Left lobe of liver (tissue), 2 donors: ENCODE results near the gene SORL1-AS1.

Experiments used
- ATAC-seq: fragments of 200-7000 bp; cut with Tn5 transposase; one replicate; pipeline ENCODE4 v1.9.1; 2020; ENCODE audit warnings: mild to moderate bottlenecking, moderate library complexity
- DNase-seq: peaks from one replicate; pipeline ENCODE4 v3.0.0-alpha.2; 2020; ENCODE audit warnings: low spot score
- donor health status: DM: no; HTN: no; CAD: no; lungs with moderate emphysema.
- donor health status: DM: no; HTN: yes; CAD: no.

Gene SORL1-AS1

DNA sequence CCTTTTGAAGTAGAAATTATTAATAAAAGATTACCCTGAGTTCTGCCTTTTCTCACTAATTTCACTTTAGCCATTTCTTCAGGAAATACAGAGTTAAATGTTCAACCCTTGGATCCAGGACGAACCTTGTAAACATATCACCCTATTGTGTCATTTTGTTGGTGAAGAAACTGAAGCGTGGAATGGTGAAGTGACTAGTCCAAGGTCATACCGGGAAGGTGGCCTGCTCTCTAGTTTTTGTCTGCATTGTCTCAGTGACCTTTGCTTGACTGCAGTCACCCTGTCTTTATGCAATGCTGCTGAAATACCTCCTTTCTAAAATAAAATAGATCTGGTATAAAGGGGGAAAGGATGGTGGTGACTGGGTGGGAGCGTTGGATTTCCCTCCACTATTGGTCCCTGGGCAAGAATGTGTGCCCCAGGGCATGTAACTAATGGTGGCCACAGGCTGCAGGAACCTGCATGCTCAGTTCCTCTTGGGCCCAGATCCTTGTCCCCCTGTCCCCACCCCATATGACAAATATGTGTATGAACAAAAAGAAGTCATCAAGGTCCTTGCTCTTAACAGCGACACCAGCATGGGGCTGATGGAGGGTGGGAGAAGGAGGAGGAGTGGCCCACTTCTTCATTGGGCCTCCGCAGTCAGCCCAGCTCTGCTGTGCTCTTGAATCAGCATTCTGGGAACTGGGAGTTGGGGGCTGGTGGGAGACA, 977 bp upstream of the SORL1-AS1 start:
- peak; percentile 36 for ATAC-seq
- peak; percentile 76 for DNase-seq

DNA sequence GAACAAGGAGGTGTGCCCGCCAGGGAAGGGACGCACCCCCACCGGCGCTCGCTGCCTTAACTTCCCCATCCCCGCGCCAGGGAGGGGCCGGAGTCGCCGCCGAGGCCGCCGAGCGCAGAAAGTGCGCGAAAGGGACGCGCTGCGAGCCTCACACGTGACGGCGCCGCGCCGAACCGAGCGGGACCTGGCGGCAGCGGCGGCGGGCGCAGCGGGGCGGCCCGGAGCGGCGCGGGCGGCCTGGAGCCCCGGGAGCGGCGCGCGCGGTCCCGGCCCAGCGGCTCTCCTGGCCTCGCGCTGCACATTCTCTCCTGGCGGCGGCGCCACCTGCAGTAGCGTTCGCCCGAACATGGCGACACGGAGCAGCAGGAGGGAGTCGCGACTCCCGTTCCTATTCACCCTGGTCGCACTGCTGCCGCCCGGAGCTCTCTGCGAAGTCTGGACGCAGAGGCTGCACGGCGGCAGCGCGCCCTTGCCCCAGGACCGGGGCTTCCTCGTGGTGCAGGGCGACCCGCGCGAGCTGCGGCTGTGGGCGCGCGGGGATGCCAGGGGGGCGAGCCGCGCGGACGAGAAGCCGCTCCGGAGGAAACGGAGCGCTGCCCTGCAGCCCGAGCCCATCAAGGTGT, 670 bp downstream of the SORL1-AS1 start, which contains the start of gene SORL1:
Gene SORL1, plus strand, starts transcription at position 329 of the 623 bp plus-strand sequence. Its CDS starts 18 bp downstream, at position 347.
- ATAC-seq (peak; percentile 73), DNase-seq (peak; percentile 86)

DNA sequence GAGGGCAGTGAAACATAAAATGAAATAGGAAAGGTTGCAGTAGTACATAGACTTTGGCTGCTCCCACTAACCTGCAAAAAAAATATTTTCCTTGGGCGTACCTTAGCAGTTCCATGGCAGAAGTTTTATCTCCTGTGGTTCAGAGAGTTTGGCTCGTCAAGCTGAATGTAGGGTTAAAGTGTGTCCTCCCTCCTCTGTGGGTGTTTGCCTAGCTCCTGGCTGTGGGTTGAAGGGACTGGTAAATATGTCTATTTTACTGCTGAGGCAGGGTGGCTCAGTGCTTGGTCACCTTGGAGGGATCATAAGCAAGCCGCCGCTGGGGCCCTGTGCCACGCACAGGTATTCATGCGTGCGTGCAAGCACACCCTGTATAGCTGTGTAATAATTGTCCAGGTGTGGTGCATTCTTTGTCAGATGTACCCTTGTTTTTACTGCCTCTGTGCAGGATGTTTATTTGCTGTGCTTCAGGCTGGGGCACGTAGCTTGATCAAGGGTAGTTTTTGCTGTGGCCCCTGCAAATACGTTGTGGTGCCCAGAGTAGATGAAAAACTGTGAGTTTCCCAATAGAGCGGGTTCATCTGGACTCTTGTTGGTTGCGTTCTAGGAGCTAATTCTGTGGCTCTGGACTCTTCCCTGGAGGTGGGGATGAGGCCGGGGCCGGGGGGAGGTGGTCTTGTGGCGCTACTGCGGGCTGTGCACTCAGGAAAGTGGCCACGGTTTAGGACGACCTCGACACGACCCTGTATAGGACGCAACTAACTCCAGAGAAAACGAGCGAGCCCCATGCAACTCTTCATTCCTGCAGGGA, 1.4 kb downstream of the SORL1-AS1 start:
- DNase-seq (peak; percentile 71), ATAC-seq (peak; percentile 57)

DNA sequence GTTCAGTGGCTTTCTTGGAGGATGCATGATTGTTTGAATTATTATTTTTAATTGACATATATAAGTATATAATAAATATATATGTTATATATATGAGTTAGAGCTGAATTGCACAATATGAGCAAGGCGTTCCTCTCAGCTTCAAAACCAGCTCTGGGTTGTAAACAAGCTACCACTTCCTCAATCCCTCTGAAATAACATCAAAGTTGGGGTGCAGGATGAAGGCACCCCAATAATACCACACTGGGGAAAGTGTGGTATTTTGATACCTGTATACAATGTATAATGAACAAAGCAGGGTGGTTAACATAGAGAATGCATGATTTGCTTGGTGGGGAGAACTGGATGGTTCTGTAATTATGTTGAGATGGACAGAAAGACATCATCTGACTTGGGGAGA, 2.4 kb downstream of the SORL1-AS1 start:
- no peak for DNase-seq
- no peak for ATAC-seq

DNA sequence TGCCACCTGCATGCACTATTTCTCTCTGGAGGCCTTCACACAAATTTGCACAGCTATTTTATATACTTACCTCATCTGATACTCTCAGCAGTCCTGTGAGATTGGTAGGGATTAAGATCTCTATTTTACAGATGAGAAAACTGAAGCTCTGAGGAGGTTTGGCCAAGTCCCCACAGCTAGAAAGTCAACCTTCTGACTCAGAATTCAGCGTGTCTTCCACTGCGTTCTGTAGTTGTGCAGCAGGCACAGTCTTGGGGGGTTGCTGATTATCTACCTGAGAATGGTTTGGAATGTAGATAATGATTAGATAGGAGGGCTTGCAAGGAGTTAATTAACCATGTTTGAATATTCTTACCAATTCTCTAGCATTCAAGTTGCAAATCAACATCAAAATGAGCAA, 3.1 kb downstream of the SORL1-AS1 start:
- DNase-seq (no peak), ATAC-seq (no peak)

DNA sequence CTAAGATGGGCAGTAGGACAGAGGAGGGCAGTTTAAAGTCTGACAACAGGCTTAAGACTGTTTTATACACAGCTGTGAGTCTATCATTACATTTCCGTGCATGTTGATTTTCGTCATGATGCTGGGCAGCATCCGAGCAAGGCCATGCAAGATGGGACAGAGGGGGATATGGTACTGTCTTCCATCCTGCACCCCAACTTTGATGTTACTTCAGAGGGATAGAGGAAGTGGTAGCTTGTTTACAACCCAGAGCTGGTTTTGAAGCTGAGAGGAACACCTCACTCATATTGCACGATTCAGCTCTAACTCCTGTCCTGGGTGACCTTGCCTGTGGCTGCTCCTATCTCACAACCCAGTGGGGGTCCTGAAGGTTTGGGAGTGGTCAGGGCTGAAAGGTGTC, 3.6 kb downstream of the SORL1-AS1 start:
- ATAC-seq (no peak), DNase-seq (no peak)

DNA sequence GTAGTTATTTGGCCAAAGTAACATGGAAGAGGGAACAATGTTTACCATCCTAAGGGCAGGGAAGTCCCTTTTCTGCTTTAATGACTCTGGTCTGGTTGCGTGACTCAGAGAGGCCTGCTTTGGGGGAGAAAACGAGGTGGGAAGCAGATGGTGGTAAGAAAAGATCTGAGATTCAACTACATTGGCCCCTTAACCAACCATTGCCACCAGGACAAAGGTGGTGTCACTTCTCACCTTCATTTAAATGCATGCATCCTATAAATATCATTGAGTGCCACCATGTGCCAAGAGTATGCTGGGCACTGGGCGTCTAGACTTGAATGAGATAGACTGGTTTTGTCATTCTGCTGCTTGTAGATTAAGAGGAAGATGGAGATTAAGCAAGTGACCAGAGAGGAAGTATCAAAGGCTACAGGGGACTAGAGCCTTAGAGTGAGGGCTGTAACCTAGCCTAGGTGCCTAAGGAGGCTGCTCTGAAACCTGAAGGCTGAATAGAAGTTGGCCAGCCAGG, 4.3 kb downstream of the SORL1-AS1 start:
- DNase-seq (no peak), ATAC-seq (no peak)

DNA sequence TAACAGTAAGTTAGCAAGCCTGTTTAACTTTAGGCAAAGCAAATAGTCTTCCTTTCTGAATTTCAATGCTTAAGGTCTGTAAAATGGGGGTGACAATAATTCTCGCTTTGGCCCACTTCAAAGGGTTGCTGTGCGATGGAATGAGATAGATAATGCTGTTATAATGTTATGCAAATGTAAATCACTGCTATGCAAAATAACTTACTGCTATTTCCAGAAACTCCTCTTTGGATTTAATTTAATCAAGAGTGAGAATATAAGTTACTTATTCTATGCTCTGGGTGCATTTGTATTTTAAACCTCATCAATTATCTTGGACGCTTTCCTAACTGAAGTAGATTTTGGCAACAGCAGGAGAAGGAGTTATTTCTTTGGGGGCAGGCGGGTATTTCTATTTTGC, 4.8 kb downstream of the SORL1-AS1 start:
- DNase-seq (no peak), ATAC-seq (no peak)

DNA sequence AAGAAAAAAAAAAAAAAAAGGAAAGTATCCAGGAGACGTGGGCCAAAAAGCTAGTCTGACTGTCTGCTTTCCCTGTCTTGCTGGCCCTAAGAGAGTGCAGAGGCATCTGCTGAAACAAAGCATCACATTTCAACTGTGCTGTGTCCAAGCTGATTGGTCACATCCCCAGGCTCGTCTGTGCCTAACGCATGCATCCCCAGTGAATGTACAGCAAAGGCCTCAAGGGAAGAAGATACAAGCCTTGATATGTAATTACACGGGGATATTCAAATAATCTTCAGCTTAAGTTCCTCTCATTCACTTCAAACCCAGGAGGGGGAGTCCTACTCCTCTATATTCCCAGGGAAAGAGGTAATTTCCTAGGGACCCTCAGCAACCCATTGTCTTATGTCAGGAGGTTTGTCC, 6.0 kb downstream of the SORL1-AS1 start:
- DNase-seq (no peak), ATAC-seq (no peak)

DNA sequence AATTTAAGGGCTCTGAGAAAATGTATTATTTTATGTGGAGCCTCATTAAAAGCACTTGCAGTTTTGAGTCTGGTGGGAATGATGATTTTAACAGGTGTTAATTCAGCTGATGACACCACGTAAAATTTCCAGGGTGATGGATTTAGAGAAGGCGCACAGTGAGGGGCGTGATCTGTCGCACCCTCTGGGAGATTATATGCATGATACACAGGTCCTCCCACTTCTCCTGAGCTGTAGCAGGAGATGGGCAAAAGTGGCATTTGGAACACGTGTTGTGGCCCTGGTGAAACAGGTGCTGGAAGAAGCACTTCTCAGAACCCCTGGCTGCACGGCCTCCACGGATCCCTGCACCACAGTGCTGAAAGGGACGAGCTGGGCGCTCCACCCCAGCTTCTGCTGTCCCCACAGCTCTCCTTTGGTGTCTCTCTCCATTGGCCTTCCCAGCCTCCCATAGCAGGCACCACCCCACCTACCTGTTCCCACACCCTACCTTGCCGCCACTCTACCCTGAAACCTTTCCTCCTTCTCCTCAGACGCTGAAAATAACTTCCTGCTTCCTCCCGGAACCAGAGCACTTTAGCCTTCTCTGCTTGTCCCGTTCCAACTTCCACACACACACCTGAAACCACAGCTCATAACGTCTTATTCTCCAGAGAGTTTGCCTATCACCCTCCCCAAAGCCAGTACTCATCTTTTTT, 7.5 kb downstream of the SORL1-AS1 start:
- DNase-seq: no peak
- no peak for ATAC-seq

DNA sequence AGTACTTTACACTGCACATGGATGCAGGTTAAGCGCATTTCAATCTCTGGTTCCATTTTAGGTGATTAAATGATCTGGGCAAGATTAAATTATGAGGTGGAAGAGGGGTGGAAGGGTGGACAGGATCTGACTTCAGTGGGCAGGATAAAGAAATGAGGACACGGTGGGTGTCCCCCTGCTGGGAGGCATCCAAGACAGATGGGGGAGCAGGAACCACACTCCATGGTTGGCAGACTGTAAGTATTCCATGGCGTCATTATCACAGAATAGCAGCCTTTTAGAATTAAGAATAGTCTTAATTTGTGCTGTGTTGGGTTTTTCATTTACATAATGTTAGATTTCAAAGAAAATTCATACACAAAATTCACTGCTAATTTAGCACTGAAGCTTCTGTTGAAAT, 8.2 kb downstream of the SORL1-AS1 start:
- no peak for ATAC-seq
- no peak for DNase-seq

DNA sequence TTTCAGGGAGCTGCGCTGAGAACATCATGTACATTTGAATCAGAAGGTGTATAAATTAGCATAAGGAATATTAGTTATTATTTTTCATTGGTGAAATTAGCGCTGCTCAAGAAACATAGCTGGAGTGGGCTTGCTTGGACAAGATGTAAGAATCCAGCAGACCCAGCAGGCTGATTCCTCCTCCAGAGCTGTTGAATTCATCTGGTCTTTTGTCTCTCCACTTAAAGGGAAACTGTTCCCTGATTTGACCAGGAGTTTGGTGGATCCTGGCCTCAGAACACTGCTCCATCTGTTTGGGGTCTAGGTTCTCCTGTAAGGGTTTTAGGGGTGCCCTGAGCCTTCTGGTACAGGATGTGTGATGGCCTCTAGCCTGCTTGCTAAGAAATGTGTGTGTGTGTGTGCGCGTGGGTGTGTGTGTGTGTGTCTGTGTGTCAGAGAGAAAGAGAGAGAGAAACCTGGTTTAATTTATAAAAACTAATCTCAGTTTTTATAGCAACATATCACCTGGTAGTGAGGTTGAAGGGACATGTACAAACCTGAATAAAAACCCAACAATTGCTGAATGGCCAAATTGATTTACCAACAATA, 9.0 kb downstream of the SORL1-AS1 start:
- ATAC-seq: no peak
- DNase-seq: no peak

DNA sequence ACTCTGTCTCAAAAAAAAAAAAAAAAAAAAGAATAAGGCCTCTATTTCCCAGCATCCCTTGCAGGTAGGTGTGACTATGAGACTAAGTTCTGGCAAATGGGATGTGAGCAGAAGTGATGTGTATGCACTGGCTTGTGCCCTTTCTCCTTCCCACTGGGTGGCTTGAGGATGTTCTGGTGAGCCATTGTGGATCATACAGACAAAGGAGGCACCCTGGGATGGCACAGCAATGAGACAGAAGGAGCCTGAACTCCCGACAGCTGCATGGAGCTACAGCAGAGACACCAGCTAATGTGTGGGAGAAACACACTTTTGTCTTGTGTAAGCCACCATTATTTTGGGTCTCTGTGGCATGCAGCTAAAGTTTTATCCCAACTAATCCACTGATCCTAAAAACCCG, 11.2 kb downstream of the SORL1-AS1 start:
- ATAC-seq: no peak

DNA sequence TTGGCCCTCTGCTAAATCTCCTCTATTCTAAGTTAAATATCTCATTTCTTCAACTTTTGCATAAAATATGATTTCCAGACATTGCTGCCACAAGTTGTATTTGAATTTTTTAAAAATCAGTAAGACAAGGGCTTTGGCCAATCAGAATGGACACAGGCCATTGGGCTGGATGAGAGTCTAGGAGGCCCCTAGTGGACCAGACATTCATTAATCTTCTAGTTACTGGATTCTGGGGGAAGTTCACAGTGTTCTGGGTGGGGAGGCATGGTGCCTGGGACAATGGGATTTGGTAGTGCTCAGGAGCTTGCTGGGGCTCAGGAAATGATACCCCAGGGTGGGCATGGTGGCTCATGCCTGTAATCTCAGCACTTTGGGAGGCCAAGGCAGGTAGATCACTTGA, 13.0 kb downstream of the SORL1-AS1 start:
- ATAC-seq (no peak), DNase-seq (no peak)

More for the DNA sequence above, 11.2 kb downstream of the SORL1-AS1 start:
- DNase-seq: no peak

DNA sequence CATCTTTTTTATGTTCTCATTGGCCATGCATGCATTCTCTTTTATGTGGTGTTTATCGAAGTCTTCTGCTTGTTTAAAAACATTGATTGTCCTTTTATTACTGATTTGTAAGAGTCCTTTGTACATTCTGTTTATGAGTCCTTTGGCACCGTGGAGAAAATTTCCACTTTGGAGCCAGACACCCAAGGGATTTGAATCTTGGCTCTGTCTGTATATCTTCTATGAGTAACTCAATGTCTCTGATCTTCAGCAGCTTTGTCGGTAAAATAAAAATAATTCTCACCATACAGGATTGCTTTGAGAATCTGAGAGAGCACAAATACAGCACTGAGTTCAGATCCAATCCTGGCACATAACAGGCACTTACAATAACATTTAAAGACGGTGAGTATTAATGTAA, 13.4 kb downstream of the SORL1-AS1 start:
- DNase-seq (no peak), ATAC-seq (no peak)

DNA sequence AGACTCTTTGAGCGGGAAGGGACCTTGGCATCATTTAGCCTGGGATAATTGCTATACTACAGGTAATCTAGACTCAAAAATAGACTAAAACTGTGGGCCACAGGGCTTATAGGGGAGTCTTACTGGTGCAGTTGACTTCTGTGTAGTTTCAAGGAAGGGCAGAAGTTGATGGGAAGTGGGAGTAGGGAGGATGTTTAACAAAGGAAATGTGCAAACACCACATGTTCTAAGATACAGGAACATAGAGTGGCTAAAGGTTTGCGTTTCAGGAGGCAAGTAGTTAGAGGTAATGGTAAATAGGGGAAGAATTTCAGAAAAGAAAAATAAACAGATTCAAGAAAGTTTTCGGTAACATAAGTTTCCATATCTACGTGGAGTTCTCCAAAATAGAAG, 15.1 kb downstream of the SORL1-AS1 start:
- DNase-seq (no peak), ATAC-seq (peak; percentile 46)

DNA sequence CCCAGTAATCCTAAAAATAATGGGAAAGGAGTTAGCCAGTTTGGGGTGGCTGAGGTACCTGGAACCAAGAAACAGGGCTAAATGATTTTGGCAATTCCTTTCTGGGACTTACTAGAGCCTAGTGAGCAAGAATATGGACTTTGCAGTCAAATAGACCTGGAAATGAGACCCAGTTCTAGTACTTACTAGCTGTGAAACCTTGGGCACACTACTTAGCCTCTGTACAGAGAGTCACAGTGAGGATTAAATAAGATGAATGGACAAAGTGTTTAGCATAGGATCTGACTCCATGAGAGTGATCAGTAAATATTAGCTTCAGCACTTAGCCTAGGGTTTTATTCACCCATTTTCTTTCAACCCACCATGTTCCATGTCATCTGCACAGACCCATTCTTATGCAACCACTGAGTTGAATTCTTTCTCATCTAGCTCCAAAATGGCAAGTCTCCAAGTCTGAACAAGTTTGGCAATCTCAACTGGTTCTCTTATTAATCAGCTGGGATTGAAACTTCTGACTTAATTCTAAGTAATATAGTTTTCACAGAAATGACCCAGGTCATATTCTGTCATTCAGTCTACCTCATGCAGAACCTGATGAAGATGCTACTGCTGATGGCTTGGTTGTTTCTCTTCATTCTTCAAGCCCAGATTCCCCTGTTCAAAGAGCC, 15.6 kb downstream of the SORL1-AS1 start:
- no peak for DNase-seq
- ATAC-seq: peak; percentile 81

DNA sequence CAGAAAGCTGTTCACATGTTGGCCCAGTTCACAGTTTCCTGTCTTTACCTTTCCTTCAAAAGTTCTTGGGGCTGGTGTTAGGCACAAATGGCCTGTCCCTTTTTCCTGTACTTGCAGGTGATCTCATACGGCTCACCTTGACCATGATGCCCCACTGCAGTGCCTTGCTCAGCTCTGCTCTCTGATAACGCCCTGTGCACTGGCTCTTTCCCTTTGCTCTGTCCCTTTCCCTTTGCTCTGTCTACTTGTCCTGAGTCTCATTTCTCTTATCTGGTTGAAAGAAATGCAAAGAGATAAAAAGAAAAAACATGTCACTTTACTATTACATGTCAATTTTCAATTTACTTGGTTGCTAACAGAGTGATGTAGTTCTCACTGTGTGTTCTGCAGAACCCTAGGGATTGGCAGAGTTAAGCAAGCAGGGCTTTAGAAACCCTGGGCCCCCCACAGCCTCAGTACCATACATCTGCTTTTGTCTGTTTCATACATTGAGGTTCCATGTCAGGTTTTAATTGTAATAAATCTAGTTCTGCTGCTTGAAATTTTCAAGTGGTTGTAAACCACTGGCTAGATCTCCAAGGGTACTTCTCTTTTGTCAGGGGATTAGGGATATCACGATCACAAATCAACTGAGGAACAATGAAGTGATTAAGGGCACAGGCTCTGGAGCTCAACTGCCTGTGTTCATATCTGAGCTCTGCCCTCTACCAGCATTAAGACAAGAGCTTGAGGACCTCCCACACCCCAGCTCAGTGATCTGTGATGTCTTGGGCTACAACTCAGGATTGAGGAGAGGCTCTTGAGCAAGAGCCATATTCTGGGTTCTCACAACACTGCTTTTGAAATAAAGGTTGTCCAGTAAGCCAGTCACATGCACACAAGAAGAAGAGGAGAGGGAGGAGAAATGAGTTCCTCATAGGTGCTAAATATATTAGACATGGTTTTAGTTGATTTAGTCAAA, 16.9 kb downstream of the SORL1-AS1 start:
- DNase-seq (no peak), ATAC-seq (no peak)

DNA sequence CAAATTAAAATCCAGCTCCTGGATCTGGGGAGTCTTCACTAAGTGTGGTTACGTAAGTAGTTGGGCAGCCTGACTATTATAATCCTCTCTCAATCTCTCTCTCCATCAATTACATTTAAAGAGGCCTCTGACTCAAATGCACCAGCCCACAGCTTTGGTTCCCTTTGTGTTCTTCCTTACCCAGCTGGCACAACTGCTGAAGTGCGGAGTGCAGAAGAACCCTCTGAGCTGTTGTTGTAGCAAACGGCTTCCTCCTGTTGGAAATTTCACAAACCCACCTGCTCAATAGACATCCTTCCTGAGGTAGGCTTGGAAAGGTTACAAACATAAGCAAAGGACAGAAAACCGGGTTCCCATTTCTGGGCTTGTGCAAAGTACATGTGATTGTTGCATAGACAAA, 17.6 kb downstream of the SORL1-AS1 start:
- DNase-seq (no peak), ATAC-seq (no peak)
